GM12878 (cell line): ENCODE results near the gene NCKAP5. TPM values are rescaled to one million over a fixed set of nuclear protein-coding genes. Genes with fewer than 3 reads are reported as not detected.

Experiments used
- ATAC-seq: fragments of 200-7000 bp; cut with Tn5 transposase; 3 replicates; pipeline ENCODE4 v1.9.1; 2020; ENCODE audit warnings: mild to moderate bottlenecking, moderate library complexity
- BruUV-seq: library from RNA; stranded (reverse); fragments of 400-500 nt; replicated peaks from 2 replicates; lab custom pipeline; 2021; lab: Mats Ljungman, UMichigan
- CTCF ChIA-PET: fragments of 300-600 bp; sonication (Branson Sonifier 250); formaldehyde crosslinking; extraction: SDS; loops from one replicate; lab custom pipeline; 2021; ENCODE audit warnings: inconsistent platforms; lab: Yijun Ruan, JAX
- POLR2A ChIA-PET: fragments of 350-600 bp; formaldehyde crosslinking; extraction: SDS; loops from one replicate; lab custom pipeline; 2021; ENCODE audit warnings: inconsistent platforms; lab: Charles Lee
- RAD21 ChIA-PET: fragments of 300-600 bp; sonication (Branson Sonifier 250); formaldehyde crosslinking; loops from one replicate; lab custom pipeline; 2023; ENCODE audit warnings: antibody characterized with exemption; ENCODE audit not compliant: unreplicated experiment; lab: Charles Lee
- SMC1A ChIA-PET: fragments of 300-600 bp; sonication (Branson Sonifier 250); formaldehyde crosslinking; loops from one replicate; lab custom pipeline; 2023; ENCODE audit not compliant: unreplicated experiment, uncharacterized antibody; lab: Charles Lee
- DNase-seq: peaks from one replicate; pipeline ENCODE4 v3.0.0-alpha.2; 2011; ENCODE audit warnings: low read depth, low spot score
- FAIRE-seq: peaks from 3 replicates; lab custom pipeline; 2011; peaks lifted over from hg19 to GRCh38; lab: Jason Lieb, UNC
- H2AFZ ChIP-seq: 2 replicates; pipeline ENCODE4 v1.6.0; 2011; ENCODE audit warnings: low read depth, low read length, control low read depth; ENCODE audit not compliant: control insufficient read depth
- H3K27ac ChIP-seq: 2 replicates; pipeline ENCODE4 v1.5.1; 2011; ENCODE audit warnings: control low read depth; ENCODE audit not compliant: control insufficient read depth, insufficient read depth
- H3K27me3 ChIP-seq, 2 experiments: replicated peaks in 1 of 2; 2 replicates each; pipeline versions ENCODE4 v1.6.0 to v1.6.1; 2011; ENCODE audit warnings: low read length in 1 of 2; ENCODE audit not compliant: control insufficient read depth in 2 of 2, insufficient read depth in 2 of 2
- H3K36me3 ChIP-seq, 2 experiments: 2 replicates each; pipeline ENCODE4 v1.5.1; 2011; ENCODE audit warnings: low read length in 1 of 2; ENCODE audit not compliant: control insufficient read depth in 2 of 2, insufficient read depth in 2 of 2
- H3K4me1 ChIP-seq: 2 replicates; pipeline ENCODE4 v1.6.1; 2011; ENCODE audit warnings: mild to moderate bottlenecking, low read length, moderate library complexity, mixed read lengths; ENCODE audit not compliant: control insufficient read depth, insufficient read depth
- H3K4me2 ChIP-seq: 2 replicates; pipeline ENCODE4 v1.6.0; 2011; ENCODE audit warnings: control low read depth; ENCODE audit not compliant: control insufficient read depth, insufficient read depth
- H3K4me3 ChIP-seq: fragments of 200-600 bp; sonication (generic); 2 replicates; pipeline ENCODE4 v1.5.1; 2016
- H3K79me2 ChIP-seq: 2 replicates; pipeline ENCODE4 v1.6.0; 2011; ENCODE audit warnings: low read length; ENCODE audit not compliant: control insufficient read depth, insufficient read depth
- H3K9ac ChIP-seq: 2 replicates; pipeline ENCODE4 v1.8.0; 2011; ENCODE audit warnings: low read length, control low read depth, mixed read lengths; ENCODE audit not compliant: control insufficient read depth, insufficient read depth
- H3K9me3 ChIP-seq: replicated peaks from 3 replicates; pipeline ENCODE4 v1.5.1; 2011; ENCODE audit warnings: mild to moderate bottlenecking, low read length; ENCODE audit not compliant: control insufficient read depth, insufficient read depth
- H4K20me1 ChIP-seq: 2 replicates; pipeline ENCODE4 v1.6.0; 2011; ENCODE audit not compliant: control insufficient read depth, insufficient read depth
- MYB ChIP-seq: fragments of 150-350 bp; IDR thresholded peaks from 2 replicates; pipeline ENCODE4 v1.6.1; 2014; ENCODE audit warnings: mild to moderate bottlenecking, low read depth, low read length, borderline replicate concordance
- NR2C1 ChIP-seq: fragments of 450-650 bp; IDR thresholded peaks from 2 replicates; pipeline ENCODE4 v1.6.1; 2017; ENCODE audit warnings: antibody characterized with exemption, mild to moderate bottlenecking, moderate library complexity
- PRDM15 ChIP-seq: fragments of 450-650 bp; formaldehyde crosslinking; IDR thresholded peaks from 2 replicates; pipeline ENCODE4 v1.4.0; 2020; ENCODE audit warnings: mild to moderate bottlenecking, moderate library complexity
- WGBS: methylation state at CpG from one replicate; pipeline ENCODE4 v1.1.6; 2016; ENCODE audit warnings: low lambda C conversion rate; ENCODE audit not compliant: insufficient replicate concordance, insufficient coverage; ENCODE audit errors: missing lambda C conversion rate; 5-methylcytosine and 5-hydroxymethylcytosine counted together
- in situ Hi-C: fragments of 300-500 bp; cut with MboI; formaldehyde crosslinking; loops from 9 replicates; pipeline ENCODE4 v1.14.3; 2018; ENCODE audit warnings: mixed read lengths
- intact Hi-C: fragments of 100-400 bp; cut with micrococcal nuclease; formaldehyde crosslinking; loops from one replicate; pipeline ENCODE4 v1.14.2; 2022; ENCODE audit not compliant: unreplicated experiment
- polyA plus RNA-seq, 11 experiments: library from polyadenylated mRNA; depleted of rRNA in 4 of 11; unstranded in 6 of 11; stranded (reverse) in 5 of 11; fragments of >200 nt; fragmentation: Nextera tagmentation in 4 of 11; fragmentation: Illumina TruSeq in 1 of 11; extraction: Ambion mirVana in 4 of 11; extraction: Trizol in 1 of 11; gene quantifications; 1 replicate in 1 of 11; 2 replicates in 10 of 11; pipeline versions ENCODE4 v1.2.1 to v1.2.3, GENCODE V29; 2011 to 2016; ENCODE audit warnings: inconsistent platforms in 2 of 11, missing spikeins in 2 of 11, low read depth in 1 of 11
- total RNA-seq, 4 experiments: library from RNA; depleted of rRNA in 3 of 4; stranded (reverse); fragments of >200 nt in 3 of 4; fragmentation: Illumina TruSeq in 1 of 4; extraction: Trizol in 1 of 4; gene quantifications; 2 replicates each; pipeline versions ENCODE4 v1.2.1 to v1.2.3, GENCODE V29; 2013 to 2021

Gene NCKAP5
- total and polyA plus RNA-seq, 10 of the 15 experiments (the other 5 are each of a cell fraction or from before 2014, with no cell fraction given): 0.06 to 0.44 (median 0.16) TPM

GRCh38 chr2:132776287-132776686 lies 792.0 kb downstream of the NCKAP5 start:
- CTCF ChIA-PET: no interaction called here
- Histone ChIP-seq H3K4me2 (no peak overlapping the region), H3K9me3 (no peaks in the 10 kb centered on the region), H2AFZ (no peak overlapping the region), H3K27me3 (no peaks in the 10 kb centered on the region), H3K4me1 (no peaks in the 10 kb centered on the region), H4K20me1 (no peaks in the 10 kb centered on the region), H3K4me3 (no peak overlapping the region), H3K27ac (no peak overlapping the region), H3K9ac (no peak overlapping the region), H3K79me2 (no peaks in the 10 kb centered on the region), H3K36me3 (no peaks in the 10 kb centered on the region)
- WGBS: 35% methylated on average over 3 of the region's 3 CpGs
- no peak for ATAC-seq
- FAIRE-seq: no peak
- intact Hi-C loops: no loop called here
- no peak for TF ChIP-seq PRDM15 (CRISPR knock-in tag)
- no peak for TF ChIP-seq NR2C1
- no peak for TF ChIP-seq MYB
- in situ Hi-C loops: no loop called here
- SMC1A ChIA-PET: interaction anchor here (1.4 to 2.0 kb wide), 3 partner anchors 15 to 79 kb away, joined by 4 to 6 read pairs (median 5); no protein-coding TSS in a partner anchor
- RAD21 ChIA-PET: interaction anchor here (0.8 kb wide), 1 partner anchor 37 kb away, joined by 3 read pairs; no protein-coding TSS in a partner anchor
- no TSS peak for BruUV-seq
- POLR2A ChIA-PET: no interaction called here
- DNase-seq: no peak
